SK-MEL-5 (cell line): ENCODE results near the gene LOXL4. TPM values are rescaled to one million over a fixed set of nuclear protein-coding genes. Genes with fewer than 3 reads are reported as not detected.
A peak's percentile ranks its signal among the peaks of the same experiment; 100 is the strongest.

Experiments
- DNase-seq: peaks from one replicate; pipeline ENCODE4 v3.0.0-alpha.2; 2016; ENCODE audit warnings: low read depth, low spot score
- in situ Hi-C: cut with HindIII; loops from 2 replicates; pipeline ENCODE4 v1.10.0; 2016; ENCODE audit warnings: low sequenced_read_pairs, high pct_unique_total_duplicates, low pct_unique_long_range_greater_than_20kb
- total RNA-seq: library from RNA; depleted of rRNA; stranded (reverse); fragments of >200 nt; shearing (Covaris generic); gene quantifications from 2 replicates; pipeline ENCODE4 v1.2.3, GENCODE V29; 2014

The LOXL4 gene
- total RNA-seq, 1 experiment from 2014 or later = not detected

DNA sequence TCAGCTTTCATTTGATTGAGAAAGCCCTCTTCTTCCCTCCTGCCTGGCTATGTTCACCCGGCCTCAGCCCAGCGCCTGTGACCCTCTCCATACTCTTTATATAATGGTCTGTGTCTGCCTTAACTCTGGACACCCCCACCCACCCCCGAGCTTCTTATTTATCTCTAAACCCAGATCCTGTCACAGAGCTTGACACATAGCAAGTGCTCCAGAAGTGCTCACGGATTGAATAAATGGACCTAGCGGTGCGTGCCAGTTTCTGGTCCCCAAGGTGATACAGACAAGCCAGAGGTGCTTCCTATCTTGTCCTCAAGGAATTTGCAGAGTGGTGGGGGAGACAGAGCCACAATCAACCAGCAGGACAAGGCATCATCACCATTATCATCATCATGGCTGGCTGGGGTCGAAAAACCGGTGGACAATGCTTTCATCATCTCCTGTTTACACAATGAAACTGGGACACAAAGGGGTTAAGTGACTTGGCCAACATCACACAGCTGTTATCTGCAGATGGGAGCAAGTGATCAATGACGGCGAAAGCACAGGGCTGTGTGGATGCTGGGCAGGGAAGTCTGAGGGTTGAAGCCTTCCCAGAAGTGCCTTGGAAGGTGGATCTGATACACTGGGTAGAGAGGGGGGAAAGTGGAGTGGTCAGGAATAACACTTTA lies 2.2 kb upstream of the LOXL4 start:
- in situ Hi-C loops = no loop called here
- DNase-seq = no peak

GRCh38 chr10:98269435-98269912 lies 1.5 kb upstream of the LOXL4 start:
- in situ Hi-C loops = no loop called here
- no peak for DNase-seq

DNA sequence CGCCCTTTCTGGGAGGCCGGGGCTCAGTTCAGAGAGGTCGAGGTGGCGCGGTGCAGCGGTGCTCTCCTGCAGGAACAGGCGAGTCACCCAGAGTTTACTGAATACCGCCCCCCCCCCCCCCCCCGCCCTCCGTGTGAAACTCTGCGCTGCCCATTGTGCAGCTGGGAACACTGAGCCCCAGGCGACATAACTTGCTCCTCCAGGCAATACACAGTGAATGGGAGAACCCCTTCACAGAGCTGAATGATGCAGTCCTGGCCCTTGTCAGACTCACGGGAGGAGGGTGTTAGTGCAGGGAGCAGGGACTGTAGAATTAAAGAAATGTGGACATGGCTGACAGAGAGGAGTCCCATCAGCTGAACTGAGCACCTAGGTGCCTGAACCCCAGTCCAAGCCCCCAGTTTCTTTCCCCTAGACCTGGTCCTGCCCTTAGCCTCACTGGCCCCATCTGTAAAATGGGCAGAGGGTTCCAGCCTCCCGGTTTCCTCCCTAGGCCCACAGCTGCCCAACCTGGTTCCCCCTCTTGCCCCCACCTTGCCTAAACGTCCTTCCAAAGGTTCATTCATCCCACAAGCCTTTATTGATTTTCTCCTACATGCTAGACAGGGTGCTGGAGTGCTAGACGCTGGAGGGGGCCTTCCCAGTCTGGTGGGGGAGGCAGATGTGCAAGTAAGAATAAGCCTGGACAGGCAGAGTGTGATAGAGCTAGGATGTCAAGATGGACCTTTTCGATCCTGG lies 869 bp upstream of the LOXL4 start:
- in situ Hi-C loops = no loop called here
- DNase-seq = no peak

DNA sequence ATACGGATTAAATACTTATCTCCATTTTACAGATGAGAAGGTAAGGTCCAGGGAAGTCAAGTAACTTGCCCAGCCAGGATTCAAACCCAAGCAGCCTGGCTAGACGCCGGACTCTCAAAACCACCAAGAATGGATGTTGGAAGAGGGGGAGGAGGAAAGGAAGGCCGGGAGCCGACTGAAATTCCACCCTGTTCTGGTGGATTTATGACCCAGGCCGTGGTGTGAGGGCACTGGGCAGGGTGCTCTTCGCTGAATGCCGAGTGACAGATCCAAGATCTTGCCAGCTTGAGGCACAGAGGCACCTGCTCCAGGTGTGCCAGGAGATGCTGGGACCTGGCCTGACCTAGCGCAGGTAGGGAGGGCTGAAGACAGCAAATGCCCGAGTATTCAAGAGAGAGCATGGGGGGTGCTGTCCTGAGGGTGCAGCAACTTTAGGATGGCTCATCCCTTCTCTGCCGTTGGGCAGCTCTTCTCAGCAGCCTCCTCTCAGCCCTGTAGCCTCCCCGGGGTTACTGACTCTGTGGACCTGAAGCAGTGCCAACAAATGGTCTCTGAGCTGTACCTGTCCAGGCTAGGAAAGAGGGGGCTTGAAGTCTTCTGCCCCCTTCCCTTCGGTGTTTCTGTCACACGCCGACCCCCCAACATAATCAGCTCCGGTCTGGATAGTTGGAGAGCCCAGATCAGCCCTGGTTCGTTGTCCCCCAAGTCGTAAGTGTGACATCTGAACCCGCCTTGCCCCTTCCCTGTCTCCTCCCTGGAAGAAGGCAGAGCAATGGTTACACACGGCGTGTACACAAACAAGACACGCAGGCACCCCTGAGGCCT lies 713 bp downstream of the LOXL4 start:
- in situ Hi-C loops = no loop called here
- DNase-seq = no peak

- DNase-seq = no peak
- in situ Hi-C loops = no loop called here
Measured at GRCh38 chr10:98266647-98267046, 1.3 kb downstream of the LOXL4 start.

GRCh38 chr10:98265403-98266378 lies 2.3 kb downstream of the LOXL4 start:
- peak; percentile 45 for DNase-seq
- in situ Hi-C loops = no loop called here

GRCh38 chr10:98264378-98265065 lies 3.5 kb downstream of the LOXL4 start:
- DNase-seq = no peak
- in situ Hi-C loops = no loop called here

DNA sequence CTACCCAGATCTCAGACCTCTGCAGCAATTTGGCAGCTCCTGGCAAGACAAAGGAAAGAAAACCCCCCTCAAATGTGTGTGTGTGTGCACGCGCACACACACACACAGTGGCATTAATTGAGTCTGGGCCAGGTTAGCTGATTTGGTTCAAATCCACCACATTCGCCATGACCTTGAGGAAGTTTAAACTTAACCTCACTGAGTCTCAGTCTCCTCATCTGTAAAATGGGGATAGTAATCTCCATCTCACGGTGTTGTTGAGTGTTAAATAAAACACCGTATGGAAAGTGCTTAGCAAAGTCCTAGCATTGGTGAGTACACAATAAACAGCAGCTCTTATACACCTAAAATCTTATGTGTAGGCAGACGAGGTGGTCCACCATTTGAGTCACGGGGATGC lies 4.9 kb downstream of the LOXL4 start:
- in situ Hi-C loops = no loop called here
- no peak for DNase-seq

GRCh38 chr10:98262571-98262970 lies 5.4 kb downstream of the LOXL4 start:
- in situ Hi-C loops = no loop called here
- DNase-seq = peak; percentile 67

- in situ Hi-C loops = no loop called here
Measured at GRCh38 chr10:98261436-98262277, 6.3 kb downstream of the LOXL4 start.

GRCh38 chr10:98260752-98261151 lies 7.2 kb downstream of the LOXL4 start:
- in situ Hi-C loops = no loop called here
- no peak for DNase-seq

More at GRCh38 chr10:98261436-98262277, 6.3 kb downstream of the LOXL4 start:
- DNase-seq = no peak

GRCh38 chr10:98260350-98260749 lies 7.6 kb downstream of the LOXL4 start:
- in situ Hi-C loops = no loop called here
- no peak for DNase-seq

DNA sequence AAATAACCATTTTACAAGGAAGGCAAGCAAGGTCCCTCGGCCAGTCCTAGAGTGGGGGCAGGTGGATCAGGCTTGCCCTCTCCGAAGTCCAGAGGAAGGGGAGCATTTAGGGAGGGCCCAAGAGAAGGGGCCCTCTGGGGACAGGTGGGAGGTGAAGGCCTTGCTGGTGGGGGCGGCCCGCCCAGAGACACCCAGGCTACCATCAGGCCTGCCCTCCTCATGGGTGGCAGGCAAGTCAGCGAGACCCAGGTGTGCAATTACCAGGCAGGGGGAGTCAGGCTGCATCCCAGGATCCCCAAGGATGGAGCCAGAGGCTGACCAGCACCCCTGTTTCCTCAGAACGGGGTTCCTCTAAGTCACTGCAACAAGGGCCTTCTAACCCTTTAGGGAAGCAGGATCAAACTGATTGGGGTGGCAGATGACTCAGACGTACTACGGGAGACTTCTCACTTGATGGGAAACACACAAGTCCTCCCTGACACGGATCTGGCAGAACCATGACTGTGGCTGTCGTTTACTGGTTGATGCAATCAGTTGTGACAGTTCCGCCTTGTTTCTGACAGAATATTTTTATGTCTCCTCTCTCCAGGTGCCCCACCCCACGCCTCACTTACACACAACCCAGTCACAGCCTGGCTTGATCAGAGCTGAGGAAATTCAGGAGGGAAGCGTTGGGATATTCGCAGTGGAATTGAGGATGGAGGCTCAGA lies 8.2 kb downstream of the LOXL4 start:
- in situ Hi-C loops = no loop called here
- DNase-seq = no peak

DNA sequence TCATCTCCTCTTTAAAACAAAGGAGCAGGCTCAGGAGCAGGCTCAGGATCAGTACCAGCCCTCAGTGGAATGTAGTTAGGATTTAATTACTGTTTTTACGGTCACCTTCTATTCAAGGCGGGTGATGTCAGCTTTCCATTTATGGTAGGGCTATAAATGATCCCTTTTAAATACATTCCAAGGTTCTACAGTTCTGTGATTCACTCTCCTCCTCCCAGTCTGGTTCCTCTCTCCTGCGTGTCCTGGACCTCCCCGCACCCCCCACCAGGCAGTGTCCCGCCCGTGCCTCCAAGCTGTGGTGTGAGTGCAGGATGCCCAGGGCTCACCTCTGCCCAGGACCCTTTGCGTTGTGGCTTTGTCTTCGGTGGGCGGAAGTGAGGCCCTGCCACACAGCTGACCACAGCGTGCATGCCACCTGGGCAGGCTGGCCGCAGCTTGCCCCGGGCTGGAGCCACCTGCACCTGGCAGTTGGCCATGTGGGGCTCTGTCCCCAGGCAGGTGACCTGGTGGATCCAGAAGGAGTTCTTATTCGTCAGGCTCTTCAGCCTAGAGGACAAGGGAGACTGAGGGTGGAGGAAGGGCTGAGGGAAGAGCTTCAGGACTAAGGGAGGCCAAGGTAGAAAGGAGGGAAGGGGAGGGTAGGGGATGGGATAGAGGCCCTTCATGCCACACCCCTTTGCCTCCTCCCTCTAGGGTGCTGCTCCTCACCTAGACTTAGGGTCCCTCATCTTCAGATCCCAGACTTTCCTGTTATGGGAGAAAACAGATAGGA lies 9.1 kb downstream of the LOXL4 start:
- in situ Hi-C loops = no loop called here
- DNase-seq = no peak

DNA sequence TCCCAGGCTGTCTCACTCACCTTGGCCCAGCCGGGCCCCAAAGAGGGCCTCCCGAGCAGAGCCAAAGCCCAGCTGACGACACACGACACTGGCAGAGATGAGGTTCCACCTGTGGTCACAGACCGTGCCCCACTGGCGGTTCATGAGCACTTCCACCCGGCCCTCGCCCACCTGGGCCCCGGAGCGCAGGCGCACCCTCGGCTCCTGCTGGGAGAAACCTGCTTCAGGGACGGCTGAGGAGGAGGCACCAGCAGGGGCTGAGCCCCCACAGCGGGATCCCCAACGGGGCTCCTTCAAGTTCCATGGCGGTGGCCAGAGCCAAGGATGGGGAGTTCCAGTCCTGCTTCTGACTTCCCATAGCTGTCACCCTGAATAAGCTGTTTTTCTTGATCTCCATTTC lies 10.0 kb downstream of the LOXL4 start:
- DNase-seq = no peak
- in situ Hi-C loops = no loop called here
